NOMO-1 treated with DMSO at 0.1 percent for 48 hours (cell line): ENCODE data around the gene OR6N2.

ENCODE experiments used
- DNase-seq: peaks from one replicate; lab custom pipeline; 2025; ENCODE audit not compliant: unreplicated experiment; lab: John Stamatoyannopoulos, UW

Gene OR6N2, protein sequence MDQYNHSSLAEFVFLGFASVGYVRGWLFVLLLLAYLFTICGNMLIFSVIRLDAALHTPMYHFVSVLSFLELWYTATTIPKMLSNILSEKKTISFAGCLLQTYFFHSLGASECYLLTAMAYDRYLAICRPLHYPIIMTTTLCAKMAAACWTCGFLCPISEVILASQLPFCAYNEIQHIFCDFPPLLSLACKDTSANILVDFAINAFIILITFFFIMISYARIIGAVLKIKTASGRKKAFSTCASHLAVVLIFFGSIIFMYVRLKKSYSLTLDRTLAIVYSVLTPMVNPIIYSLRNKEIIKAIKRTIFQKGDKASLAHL

GRCh38 chr1:158781104-158781503, at the start of gene OR6N2:
OR6N2 (minus strand) TSS chr1:158781204; CDS start chr1:158777635, 3,569 bp downstream.
- no peak for DNase-seq

DNA sequence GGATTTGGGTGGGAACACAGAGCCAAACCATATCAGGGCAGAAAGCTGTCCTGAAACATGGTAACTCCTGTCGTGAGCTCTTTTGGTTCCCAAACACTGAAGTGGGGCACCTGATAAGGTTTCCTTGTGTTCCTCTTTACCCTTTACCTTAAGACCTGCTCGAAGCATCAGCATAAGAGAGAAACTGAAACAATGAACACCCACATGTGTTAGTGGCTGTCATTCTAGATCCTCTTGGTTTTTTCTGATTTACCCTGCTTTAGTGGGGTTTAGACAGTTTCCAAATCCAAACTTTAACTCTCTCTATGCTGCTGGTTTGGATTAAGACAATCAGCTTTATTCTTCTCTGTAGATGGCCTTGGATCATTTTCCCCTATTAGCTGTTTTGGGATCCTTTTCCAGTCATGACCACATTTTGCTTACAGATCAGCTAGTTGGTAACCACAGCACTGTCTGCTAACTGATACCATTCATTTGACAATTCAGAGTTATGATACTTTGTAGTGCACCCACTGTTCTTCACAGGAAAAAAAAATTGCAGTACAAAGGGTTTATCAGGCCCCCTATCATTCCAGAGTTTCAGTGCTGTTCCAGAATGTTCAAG, 49.2 kb upstream of the OR6N2 start:
- no peak for DNase-seq

DNA sequence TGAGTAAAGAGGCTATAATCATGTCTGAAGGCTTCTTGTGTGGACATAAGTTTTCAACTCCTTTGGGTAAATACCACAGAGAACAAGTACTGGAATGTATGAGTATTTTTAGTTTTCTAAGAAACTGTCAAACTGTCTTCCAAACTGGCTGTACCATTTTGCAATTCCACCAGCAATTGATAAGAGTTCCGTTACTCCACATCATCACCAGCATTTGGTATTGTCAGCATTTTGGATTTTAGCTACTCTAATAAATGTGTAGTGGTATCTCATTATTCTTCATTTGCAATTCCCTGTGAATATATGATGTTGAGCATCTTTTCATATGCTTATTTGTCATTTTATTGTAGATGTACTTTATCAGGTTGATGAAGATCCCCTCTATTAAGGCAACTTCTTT, 40.7 kb upstream of the OR6N2 start:
- no peak for DNase-seq

- DNase-seq: peak; percentile 61
These were observed 38.7 kb upstream of the OR6N2 start for GRCh38 chr1:158819461-158820443.

GRCh38 chr1:158818975-158819431, 38.0 kb upstream of the OR6N2 start:
- no peak for DNase-seq

GRCh38 chr1:158818560-158818959, 37.6 kb upstream of the OR6N2 start:
- peak; percentile 80 for DNase-seq

- no peak for DNase-seq
These were observed 34.0 kb upstream of the OR6N2 start for GRCh38 chr1:158814970-158815369.

- DNase-seq: peak; percentile 69
These were observed 32.2 kb upstream of the OR6N2 start for GRCh38 chr1:158813164-158813563.

- no peak for DNase-seq
These were observed 31.3 kb upstream of the OR6N2 start for GRCh38 chr1:158812336-158812735.

- peak; percentile 56 for DNase-seq
These were observed 29.3 kb upstream of the OR6N2 start for GRCh38 chr1:158810311-158810710.

DNA sequence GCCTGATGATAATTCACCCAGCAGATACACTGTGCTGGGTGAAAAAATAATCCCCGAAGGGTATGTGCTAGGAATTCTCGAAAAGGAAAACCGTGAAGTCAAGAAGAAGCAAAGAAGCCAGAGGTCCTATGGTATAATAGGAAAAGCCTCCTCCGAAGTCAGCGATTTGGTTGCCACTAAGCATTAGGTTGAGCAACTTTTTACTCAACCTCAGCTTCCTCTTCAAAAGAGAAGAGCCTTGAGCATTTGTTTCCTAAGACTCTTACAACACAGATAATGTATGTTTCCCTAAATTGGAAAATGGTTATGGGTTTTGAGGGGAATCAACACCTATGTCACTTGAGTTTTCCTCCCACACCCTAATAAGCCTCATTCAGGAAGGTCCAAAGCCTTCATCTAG, 28.9 kb upstream of the OR6N2 start:
- DNase-seq: peak; percentile 93

- DNase-seq: peak; percentile 89
These were observed 28.3 kb upstream of the OR6N2 start for GRCh38 chr1:158809256-158809655.

GRCh38 chr1:158806916-158807536, 26.0 kb upstream of the OR6N2 start:
- DNase-seq: no peak

- no peak for DNase-seq
These were observed 22.7 kb upstream of the OR6N2 start for GRCh38 chr1:158803678-158804077.

- peak; percentile 54 for DNase-seq
These were observed 20.4 kb upstream of the OR6N2 start for GRCh38 chr1:158801396-158801795.

GRCh38 chr1:158800526-158800925, 19.5 kb upstream of the OR6N2 start:
- peak; percentile 28 for DNase-seq

- DNase-seq: no peak
These were observed 18.7 kb upstream of the OR6N2 start for GRCh38 chr1:158799689-158800088.

- DNase-seq: no peak
These were observed 17.5 kb upstream of the OR6N2 start for GRCh38 chr1:158798531-158798930.

DNA sequence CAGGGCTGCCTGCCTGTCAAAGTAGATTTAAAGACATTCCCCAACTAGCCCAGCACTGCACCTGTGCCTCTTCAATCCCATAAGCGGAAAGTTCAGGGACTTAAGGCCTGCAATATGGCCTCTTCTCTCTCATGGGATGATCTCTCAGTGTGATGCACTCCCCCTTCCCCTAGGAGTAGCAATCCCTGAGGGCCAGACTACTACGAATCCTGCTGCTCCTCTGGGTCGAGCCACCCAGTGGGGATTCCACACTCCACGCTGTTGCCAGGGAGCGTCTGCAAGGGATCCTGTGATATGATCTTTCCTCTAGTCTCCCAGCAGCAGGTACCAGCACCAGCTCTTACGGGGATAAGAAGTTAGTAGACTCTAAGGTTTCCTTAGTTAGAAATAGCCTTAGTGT, 13.2 kb upstream of the OR6N2 start:
- DNase-seq: no peak

DNA sequence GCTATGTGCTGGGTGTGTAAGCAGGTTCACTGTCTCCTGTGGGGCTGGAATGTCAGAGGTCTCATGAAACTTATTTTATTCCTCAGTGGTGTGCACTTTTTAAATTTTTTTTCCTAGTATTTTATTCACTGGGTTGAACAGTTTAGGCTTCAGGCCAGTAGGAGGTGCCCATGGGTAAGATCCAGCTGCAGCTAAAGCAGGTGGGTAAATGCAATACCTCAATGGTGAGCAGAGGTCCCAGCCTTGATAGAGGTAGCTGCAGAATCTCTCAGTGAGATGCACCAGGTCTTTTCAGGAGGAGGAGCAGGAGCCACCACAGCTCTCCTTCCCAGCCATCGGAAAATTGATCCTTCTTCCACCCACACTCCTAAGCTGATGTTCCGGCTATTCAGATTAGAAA, 12.6 kb upstream of the OR6N2 start:
- peak; percentile 42 for DNase-seq
